ENCODE data around the gene DUSP11. TPM values are rescaled to one million over a fixed set of nuclear protein-coding genes. Genes with fewer than 3 reads are reported as not detected.
"Not testable (repeated sequence)": the region's sequence is repeated elsewhere in the genome, so short reads cannot be mapped to it uniquely, and the experiment has no call there.

DUSP11 gene
- polyA plus RNA-seq, 1 experiment: 45.2 TPM

DNA sequence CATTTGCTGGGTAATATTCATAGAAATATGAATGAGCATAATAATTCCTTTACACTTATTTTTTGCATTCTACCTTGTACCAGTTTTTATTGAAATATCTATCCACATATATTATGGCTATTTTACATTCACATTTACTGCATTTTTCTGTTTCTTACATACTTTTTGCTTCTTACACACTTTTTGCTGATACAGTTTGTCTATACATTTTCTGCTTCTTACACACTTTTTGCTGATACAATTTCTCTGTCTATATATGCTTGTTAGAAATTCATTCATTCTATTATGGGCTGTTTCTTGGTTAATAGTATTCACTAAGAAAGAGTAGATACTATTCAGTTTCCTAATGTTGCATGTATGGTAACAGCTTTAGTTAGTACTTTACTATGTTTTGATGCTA lies 32.0 kb upstream of the DUSP11 start:
- CTCF ChIA-PET: interaction anchor here (0.6 to 1.9 kb wide), 5 partner anchors 11 to 340 kb away, joined by 3 to 8 read pairs (median 5); no protein-coding TSS in a partner anchor
- Histone ChIP-seq H3K27ac (ENCODE audit: low read depth, low read length) (no peak overlapping the region), H3K27me3 (ENCODE audit: control insufficient read depth, insufficient read depth, low read length) (peaks cover 25% of the 10 kb centered on the region), H3K9me3 (ENCODE audit: control insufficient read depth, insufficient read depth, low read length) (no peaks in the 10 kb centered on the region), H3K4me3 (ENCODE audit: low read depth, low read length) (no peak overlapping the region)
- no peak for DNase-seq (ENCODE audit: low read depth, low spot score)
- POLR2A ChIA-PET: no interaction called here
- no peak for TF ChIP-seq CTCF (IDR thresholded peaks at IDR 0.05; ENCODE audit: low read depth, low read length)

DNA sequence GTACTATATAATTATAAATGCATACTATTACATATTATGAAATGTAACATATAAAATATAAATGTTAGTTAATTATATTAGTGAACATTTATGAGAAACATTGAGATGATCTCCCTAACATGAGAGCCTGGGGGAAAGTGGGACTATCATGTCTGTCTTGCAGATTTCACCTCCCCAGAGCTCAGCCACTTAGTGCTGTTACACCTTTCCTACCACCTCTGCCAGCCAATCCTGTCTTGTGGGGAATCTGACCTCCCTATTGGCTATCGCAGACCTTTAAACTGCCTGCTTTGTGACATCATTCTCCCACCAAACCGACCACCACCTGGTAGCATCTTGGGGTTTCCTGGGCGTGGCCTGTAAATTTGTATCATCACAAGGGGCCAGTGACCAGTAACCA lies 4.0 kb upstream of the DUSP11 start, which contains the start of gene C2orf78:
TSS of gene C2orf78 (plus strand) at position 301 of the 400 bp plus-strand sequence. CDS start 127 bp downstream, outside the sequence.
- H3K27me3 ChIP-seq (ENCODE audit: control insufficient read depth, insufficient read depth, low read length); CTCF ChIA-PET; POLR2A ChIA-PET; H3K4me3 ChIP-seq (ENCODE audit: low read depth, low read length); H3K27ac ChIP-seq (ENCODE audit: low read depth, low read length); DNase-seq (ENCODE audit: low read depth, low spot score); H3K9me3 ChIP-seq (ENCODE audit: control insufficient read depth, insufficient read depth, low read length): not testable (repeated sequence)

DNA sequence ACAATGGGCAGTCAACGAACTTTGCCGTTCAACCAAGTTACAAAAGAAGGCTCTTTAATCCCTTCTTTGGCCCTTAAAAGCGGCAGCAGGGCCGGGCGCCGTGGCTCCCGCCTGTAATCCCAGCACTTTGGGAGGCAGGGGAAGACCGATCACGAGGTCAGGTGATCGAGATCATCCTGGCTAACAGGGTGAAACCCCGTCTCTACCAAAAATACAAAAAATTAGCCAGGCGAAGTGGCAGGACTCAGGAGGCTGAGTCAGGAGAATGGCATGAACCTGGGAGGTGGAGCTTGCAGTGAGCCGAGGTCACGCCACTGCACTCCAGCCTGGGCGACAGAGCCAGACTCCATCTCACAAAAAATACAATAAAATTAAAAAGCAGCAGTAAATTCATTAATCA lies 3.5 kb upstream of the DUSP11 start:
- H3K4me3 ChIP-seq (ENCODE audit: low read depth, low read length); POLR2A ChIA-PET; CTCF ChIA-PET; DNase-seq (ENCODE audit: low read depth, low spot score); H3K9me3 ChIP-seq (ENCODE audit: control insufficient read depth, insufficient read depth, low read length); H3K27me3 ChIP-seq (ENCODE audit: control insufficient read depth, insufficient read depth, low read length); H3K27ac ChIP-seq (ENCODE audit: low read depth, low read length): not testable (repeated sequence)

DNA sequence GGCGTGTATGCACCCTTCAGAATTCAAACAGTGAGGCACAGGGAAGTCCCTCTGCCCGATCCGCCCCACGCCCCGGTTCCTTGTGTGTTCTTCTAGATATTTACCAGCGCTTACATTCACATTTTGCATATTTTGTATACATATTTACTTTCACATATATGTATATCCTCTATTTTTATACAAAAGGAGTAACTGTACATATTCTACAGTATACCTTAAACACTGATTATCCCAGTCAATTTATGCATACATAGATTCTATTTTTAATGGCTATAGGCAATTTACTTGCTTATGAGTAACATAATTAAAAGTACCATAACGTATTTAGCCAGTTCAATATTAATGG lies 307 bp upstream of the DUSP11 start:
- Histone ChIP-seq H3K27me3 (ENCODE audit: control insufficient read depth, insufficient read depth, low read length) (no peaks in the 10 kb centered on the region), H3K9me3 (ENCODE audit: control insufficient read depth, insufficient read depth, low read length) (no peaks in the 10 kb centered on the region; the same call in 1 of the 2 replicates), H3K27ac (ENCODE audit: low read depth, low read length) (no peak overlapping the region), H3K4me3 (ENCODE audit: low read depth, low read length) (peak overlapping the region; percentile 20)
- ChIA-PET CTCF (interaction anchor here (0.9 to 1.2 kb wide), 2 partner anchors 13 to 44 kb away, joined by 4 read pairs; no protein-coding TSS in a partner anchor), POLR2A (no interaction called here)
- no peak for TF ChIP-seq CTCF (IDR thresholded peaks at IDR 0.05; ENCODE audit: low read depth, low read length)
- no peak for DNase-seq (ENCODE audit: low read depth, low spot score)

GRCh38 chr2:73778867-73779466 lies 936 bp downstream of the DUSP11 start:
- DNase-seq (ENCODE audit: low read depth, low spot score); H3K9me3 ChIP-seq (ENCODE audit: control insufficient read depth, insufficient read depth, low read length); H3K27me3 ChIP-seq (ENCODE audit: control insufficient read depth, insufficient read depth, low read length); POLR2A ChIA-PET: not testable (repeated sequence)
- H3K4me3 ChIP-seq (ENCODE audit: low read depth, low read length): peak overlapping the region; percentile 100
- CTCF ChIA-PET: interaction anchor here (0.7 kb wide), 1 partner anchor 15 kb away, joined by 3 read pairs; no protein-coding TSS in a partner anchor
- peak overlapping the region; percentile 89 for H3K27ac ChIP-seq (ENCODE audit: low read depth, low read length)

GRCh38 chr2:73776869-73777519 lies 2.9 kb downstream of the DUSP11 start:
- Histone ChIP-seq H3K27me3 (ENCODE audit: control insufficient read depth, insufficient read depth, low read length) (no peaks in the 10 kb centered on the region), H3K4me3 (ENCODE audit: low read depth, low read length) (no peak overlapping the region), H3K27ac (ENCODE audit: low read depth, low read length) (no peak overlapping the region), H3K9me3 (ENCODE audit: control insufficient read depth, insufficient read depth, low read length) (no peaks in the 10 kb centered on the region; the same call in 1 of the 2 replicates)
- DNase-seq (ENCODE audit: low read depth, low spot score): no peak
- CTCF ChIA-PET: interaction anchor here (1.5 kb wide), 1 partner anchor 18 kb away, joined by 4 read pairs; no protein-coding TSS in a partner anchor
- TF ChIP-seq CTCF (IDR thresholded peaks at IDR 0.05; ENCODE audit: low read depth, low read length): no peak
- POLR2A ChIA-PET: no interaction called here
